HUES48 (cell line): ENCODE measurements around the gene CLSTN1.

Experiments
- H3K27ac ChIP-seq: one replicate; pipeline ENCODE4 v1.7.0; 2013; ENCODE audit warnings: low read depth, low read length, inconsistent platforms
- H3K27me3 ChIP-seq: 2 replicates; pipeline ENCODE4 v1.6.1; 2013; ENCODE audit warnings: mild to moderate bottlenecking, low read length; ENCODE audit not compliant: control insufficient read depth, insufficient read depth
- H3K36me3 ChIP-seq: 2 replicates; pipeline ENCODE4 v1.6.1; 2013; ENCODE audit warnings: low read length; ENCODE audit not compliant: control insufficient read depth, insufficient read depth
- H3K4me1 ChIP-seq: 2 replicates; pipeline ENCODE4 v1.6.1; 2013; ENCODE audit warnings: mild to moderate bottlenecking, low read length; ENCODE audit not compliant: control insufficient read depth, insufficient read depth
- H3K4me3 ChIP-seq: 2 replicates; pipeline ENCODE4 v1.5.1; 2013; ENCODE audit warnings: mild to moderate bottlenecking, low read depth, low read length
- H3K9ac ChIP-seq: 2 replicates; pipeline ENCODE4 v1.6.1; 2013; ENCODE audit warnings: mild to moderate bottlenecking, low read depth, low read length, moderate library complexity
- H3K9me3 ChIP-seq: 2 replicates; pipeline ENCODE4 v1.6.1; 2013; ENCODE audit warnings: low read length; ENCODE audit not compliant: control insufficient read depth, insufficient read depth

Gene CLSTN1

DNA sequence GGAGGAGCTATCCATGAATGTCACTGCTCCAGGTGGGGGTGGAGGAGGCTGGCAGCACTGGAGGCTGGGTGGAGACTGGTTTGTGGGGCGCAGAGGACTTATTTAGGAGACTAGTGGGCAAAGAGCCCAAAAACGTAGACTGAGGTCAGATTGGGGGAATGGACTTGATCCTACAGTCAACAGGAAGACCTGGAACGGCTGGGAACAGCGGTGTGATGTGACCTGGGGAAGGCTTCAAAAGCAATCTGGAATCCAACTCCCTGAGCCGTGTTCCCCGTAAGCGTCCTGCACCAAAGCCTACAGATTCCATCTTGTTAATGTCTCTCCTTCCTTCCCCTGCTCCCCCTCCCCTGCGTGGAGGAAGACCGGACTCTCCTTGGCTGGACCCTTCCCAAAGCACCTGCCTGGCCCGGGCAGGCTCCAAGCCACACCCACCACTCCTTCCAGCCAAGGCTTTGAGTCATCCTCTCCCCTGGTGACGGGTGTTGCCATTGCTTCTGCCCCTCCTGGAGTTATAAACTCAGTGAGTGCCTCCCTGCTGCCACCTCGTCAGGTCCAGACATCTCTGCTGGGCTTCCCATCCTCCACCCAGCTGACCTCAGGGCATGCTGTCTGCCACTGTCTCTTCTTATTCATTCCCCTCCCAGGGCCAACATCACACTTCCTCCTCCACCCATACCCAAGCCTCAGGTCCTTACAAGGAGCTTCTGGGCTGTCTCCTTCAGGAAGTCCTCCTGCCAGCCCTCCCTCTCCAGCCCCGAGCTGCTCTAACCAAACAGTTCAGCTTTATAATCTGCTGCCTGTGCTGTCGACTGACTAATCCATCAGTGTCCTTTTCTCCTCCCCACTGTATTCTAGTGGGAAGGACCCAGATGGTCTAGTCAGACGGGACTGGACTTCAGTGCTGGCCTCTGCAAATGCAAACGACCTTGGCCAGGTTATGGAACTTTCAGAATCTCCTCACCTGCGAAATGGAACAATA lies 1.6 kb upstream of the CLSTN1 start:
- Histone ChIP-seq H3K4me3 (peak overlapping the region; percentile 71; the same call in 1 of the 2 replicates), H3K27me3 (peaks cover 29% of the 10 kb centered on the region), H3K36me3 (no peaks in the 10 kb centered on the region), H3K4me1 (peaks cover 24% of the 10 kb centered on the region), H3K9me3 (no peaks in the 10 kb centered on the region), H3K27ac (peak overlapping the region; percentile 21), H3K9ac (no peak overlapping the region)

DNA sequence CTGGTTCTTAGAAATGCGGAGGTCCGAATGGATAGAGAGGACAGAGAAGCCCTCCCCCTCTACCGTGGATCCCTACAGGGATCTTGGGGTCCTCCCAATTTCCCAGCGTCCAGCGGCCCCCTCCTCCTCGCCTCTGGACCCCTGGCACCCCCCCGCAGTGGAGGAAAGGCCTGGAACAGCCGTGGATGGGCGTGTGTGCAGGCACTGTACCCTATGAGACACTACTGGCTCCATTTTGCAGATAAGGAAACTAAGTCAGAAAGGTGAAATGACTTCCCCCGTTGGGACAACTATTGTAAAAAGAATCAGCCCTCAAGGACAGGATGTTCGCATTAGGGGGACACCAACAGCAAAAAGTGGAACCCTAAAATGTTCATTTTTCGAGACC lies 931 bp upstream of the CLSTN1 start:
- Histone ChIP-seq H3K36me3 (no peaks in the 10 kb centered on the region), H3K27me3 (peaks cover 29% of the 10 kb centered on the region), H3K9me3 (no peaks in the 10 kb centered on the region), H3K4me1 (peaks cover 24% of the 10 kb centered on the region), H3K9ac (no peak overlapping the region), H3K4me3 (peak overlapping the region; percentile 71), H3K27ac (no peak overlapping the region)

DNA sequence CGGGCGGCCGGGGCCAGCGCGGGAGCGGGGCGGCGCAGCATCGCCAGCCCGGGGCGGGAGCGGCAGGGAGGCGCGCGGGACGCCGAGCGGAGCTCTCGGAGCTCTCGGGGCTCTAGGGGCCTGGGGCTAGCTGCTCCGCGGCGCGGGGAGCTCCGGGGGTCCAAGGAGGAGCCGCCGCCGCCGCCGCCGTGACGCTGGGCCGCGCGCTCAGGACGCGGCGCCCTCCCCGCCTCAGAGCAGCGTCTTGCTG lies 147 bp downstream of the CLSTN1 start:
- Histone ChIP-seq H3K9ac (peak overlapping the region; percentile 72; the same call in 1 of the 2 replicates), H3K9me3 (no peaks in the 10 kb centered on the region), H3K36me3 (no peaks in the 10 kb centered on the region), H3K4me3 (peak overlapping the region; percentile 92), H3K4me1 (peaks cover 24% of the 10 kb centered on the region), H3K27me3 (peaks cover 29% of the 10 kb centered on the region), H3K27ac (peak overlapping the region; percentile 87)

DNA sequence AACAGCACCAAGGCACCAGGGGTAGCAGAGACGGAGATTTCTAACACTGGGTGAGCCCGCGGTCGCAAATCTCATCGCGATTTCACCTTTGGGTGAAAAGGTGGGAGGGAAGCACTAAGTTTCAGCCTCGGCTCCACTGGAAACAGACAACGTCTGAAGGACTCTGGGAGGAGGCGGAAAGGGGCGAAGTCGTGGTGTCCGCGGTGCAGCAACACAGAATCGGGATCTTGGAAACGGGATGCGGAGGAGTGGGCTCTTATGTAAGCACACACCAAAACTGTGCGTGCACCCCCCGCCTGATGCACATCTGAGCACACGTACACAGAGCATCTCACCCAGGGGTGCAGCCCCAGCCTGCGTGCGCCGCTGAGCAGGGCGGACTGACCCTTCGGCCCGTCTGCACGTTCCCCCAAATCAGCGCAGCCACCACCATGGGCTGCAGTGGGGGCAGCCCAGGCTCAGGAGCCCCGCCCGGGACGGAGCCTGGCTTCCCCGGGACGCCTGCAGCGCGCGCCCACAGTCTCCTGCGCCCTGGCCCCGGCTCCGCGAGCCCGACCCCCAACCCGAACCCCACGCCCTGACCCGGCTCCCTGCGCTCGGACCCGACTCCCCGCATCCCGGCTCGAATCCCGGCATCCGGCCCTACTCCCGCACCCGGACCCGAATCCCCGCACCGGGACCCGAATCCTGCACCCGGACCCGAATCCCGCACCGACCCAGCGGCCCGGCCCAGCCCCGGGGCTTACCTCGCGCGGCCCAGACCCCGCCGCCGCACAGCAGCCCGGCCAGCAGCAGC lies 670 bp downstream of the CLSTN1 start:
- Histone ChIP-seq H3K36me3 (no peaks in the 10 kb centered on the region), H3K4me3 (peak overlapping the region; percentile 92), H3K9ac (peak overlapping the region; percentile 72), H3K9me3 (no peaks in the 10 kb centered on the region), H3K27ac (peak overlapping the region; percentile 87), H3K4me1 (peaks cover 24% of the 10 kb centered on the region), H3K27me3 (peaks cover 29% of the 10 kb centered on the region)

DNA sequence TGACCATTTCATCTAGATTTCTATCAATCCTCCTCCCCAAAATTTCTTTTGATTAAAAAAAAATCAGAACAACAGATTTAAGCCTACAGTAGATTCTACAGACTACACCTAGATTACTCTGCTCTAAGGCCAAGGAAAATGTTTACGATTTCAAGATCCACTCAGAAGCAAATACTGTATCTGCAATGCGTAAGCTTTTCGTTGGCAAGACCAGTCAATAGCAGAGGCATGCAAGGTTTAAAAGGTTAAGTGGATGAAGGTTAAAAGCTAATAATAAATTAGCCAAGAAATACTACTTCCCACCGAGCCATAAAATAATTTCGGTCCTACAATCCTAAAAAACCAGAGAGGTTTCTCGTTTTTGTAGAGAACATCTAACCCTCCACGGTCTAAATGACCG lies 1.3 kb downstream of the CLSTN1 start:
- Histone ChIP-seq H3K27me3 (peaks cover 29% of the 10 kb centered on the region), H3K27ac (no peak overlapping the region), H3K4me1 (peaks cover 24% of the 10 kb centered on the region), H3K9me3 (no peaks in the 10 kb centered on the region), H3K9ac (peak overlapping the region; percentile 72), H3K4me3 (peak overlapping the region; percentile 92), H3K36me3 (no peaks in the 10 kb centered on the region)

DNA sequence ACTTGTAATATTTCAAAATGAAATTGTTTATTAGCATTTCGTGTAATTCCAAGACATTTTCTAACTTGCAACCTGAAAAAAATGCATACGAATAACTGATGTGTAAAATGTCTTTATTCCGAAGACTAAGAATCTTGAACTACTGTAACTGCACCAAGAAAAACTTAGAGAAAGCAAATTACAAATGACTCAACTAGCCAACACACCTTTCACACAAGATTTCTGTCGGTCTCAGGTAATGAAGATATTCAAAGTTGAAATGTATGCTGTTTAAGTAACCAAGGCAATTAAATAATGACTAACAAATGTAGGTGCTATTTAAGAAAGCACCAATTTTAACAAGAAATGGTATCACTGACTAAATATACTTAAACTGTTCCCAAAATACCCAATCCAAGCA lies 2.1 kb downstream of the CLSTN1 start:
- no peak overlapping the region for H3K27ac ChIP-seq
- peaks cover 27% of the 10 kb centered on the region for H3K4me1 ChIP-seq
- H3K9ac ChIP-seq, result no peak overlapping the region

DNA sequence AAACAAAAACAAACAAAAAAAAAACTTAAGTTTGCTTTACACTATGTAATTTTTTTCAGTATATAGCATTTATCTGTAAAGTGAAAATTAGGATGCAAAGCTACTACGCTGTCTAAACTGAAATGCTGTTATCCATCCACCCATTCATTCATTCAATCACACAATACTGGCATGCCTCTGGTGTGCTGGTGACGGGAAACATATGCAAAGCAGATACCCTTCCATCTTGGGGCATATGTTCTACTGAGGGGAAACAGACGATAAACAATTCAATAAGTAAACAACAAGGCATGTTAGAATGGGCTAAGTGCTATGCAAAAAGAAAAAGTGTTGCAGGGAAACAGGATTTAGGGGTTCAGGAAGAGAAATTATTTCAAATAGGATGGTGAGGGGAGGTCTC lies 3.2 kb downstream of the CLSTN1 start:
- H3K4me3 ChIP-seq, result no peak overlapping the region
- no peak overlapping the region for H3K27ac ChIP-seq
- H3K27me3 ChIP-seq, result peaks cover 17% of the 10 kb centered on the region
- H3K9me3 ChIP-seq, result no peaks in the 10 kb centered on the region
- H3K4me1 ChIP-seq, result peaks cover 21% of the 10 kb centered on the region
- H3K36me3 ChIP-seq, result no peaks in the 10 kb centered on the region
- H3K9ac ChIP-seq, result no peak overlapping the region

More for the DNA sequence above, 2.1 kb downstream of the CLSTN1 start:
- H3K36me3 ChIP-seq, result no peaks in the 10 kb centered on the region
- peak overlapping the region; percentile 92 for H3K4me3 ChIP-seq
- no peaks in the 10 kb centered on the region for H3K9me3 ChIP-seq
- H3K27me3 ChIP-seq, result peaks cover 29% of the 10 kb centered on the region

DNA sequence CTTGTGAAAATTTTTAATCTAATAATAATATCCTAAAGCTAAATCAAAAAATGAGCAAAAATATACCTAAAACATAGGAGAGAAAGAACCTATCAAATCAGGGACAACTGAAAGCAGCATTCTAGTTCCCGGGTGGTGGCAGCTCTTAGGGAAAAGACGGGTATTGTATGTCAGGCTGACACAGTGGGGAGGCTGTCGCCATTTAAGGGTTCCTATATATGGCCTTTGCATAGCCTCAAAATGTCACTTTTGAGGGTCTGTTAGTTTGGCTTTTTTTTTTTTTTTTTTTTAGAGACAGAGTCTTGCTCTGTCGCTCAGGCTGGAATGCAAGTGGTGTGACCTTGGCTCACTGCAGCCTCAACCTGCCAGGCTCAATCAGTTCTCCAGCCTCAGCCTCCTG lies 6.0 kb downstream of the CLSTN1 start:
- no peak overlapping the region for H3K27ac ChIP-seq
- no peaks in the 10 kb centered on the region for H3K36me3 ChIP-seq
- no peaks in the 10 kb centered on the region for H3K9me3 ChIP-seq
- no peak overlapping the region for H3K4me3 ChIP-seq
- H3K4me1 ChIP-seq, result peaks cover 14% of the 10 kb centered on the region
- peaks cover 5% of the 10 kb centered on the region; the same call in 1 of the 2 replicates for H3K27me3 ChIP-seq
- no peak overlapping the region for H3K9ac ChIP-seq

DNA sequence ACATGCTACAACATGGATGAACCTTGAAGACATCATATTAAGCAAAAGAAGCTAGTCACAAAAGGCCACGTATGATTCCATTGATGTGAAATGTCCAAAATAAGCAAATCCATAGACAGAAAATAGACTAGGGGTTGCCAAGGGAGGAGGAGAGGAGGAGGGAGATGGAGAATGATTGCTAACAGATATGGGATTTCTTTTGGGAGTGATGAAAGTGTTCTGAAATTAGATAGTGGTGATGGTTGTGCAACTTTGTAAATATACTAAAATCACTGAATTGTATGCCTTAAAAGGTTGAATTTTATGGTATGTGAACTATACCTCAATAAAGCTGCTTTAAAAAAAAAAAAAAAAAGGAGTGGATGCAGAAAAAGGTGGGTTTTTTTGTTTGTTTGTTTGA lies 7.6 kb downstream of the CLSTN1 start:
- no peak overlapping the region for H3K9ac ChIP-seq
- H3K4me3 ChIP-seq, result no peak overlapping the region
- H3K4me1 ChIP-seq, result peaks cover 3% of the 10 kb centered on the region; the same call in 1 of the 2 replicates
- no peaks in the 10 kb centered on the region for H3K27me3 ChIP-seq
- H3K36me3 ChIP-seq, result no peaks in the 10 kb centered on the region
- no peaks in the 10 kb centered on the region for H3K9me3 ChIP-seq
- no peak overlapping the region for H3K27ac ChIP-seq

DNA sequence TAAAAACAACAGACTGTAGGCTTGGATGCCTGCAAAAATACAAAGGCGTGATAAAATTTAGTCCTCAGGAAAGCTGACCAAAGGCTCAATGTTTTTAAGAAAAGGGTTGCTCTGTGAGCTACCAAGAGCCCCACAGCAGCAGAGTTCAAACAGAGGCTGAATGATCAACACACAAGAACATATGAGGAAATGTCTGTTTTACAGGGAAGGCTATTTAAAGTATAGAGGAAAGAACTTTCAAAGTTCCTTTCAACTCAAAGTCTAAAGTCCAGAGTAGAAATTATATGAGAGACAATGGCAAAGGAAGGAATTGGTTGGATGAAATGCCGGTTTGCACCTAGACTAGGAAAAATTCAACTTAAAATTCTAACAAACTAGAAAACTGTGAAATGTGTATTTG lies 8.6 kb downstream of the CLSTN1 start:
- no peak overlapping the region for H3K27ac ChIP-seq
- H3K9ac ChIP-seq, result no peak overlapping the region

DNA sequence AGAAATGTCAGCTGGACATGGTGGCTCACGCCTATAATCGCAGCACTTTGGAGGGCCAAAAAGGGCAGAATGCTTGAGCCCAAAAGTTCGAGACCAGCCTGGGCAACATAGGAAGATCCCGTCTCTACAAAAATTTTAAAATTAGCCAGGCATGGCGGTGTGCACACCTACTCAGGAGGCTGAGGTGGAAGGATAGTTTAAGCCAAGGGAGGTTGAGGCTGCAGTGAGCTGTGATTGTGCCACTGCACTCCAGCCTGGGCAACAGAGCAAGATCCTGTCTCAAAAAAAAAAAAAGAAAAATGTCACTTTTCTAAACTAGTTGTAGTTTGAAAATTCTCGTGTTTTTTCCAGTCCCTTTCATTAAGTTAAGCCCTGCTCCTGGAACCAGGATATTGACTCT lies 9.1 kb downstream of the CLSTN1 start:
- H3K27ac ChIP-seq, result no peak overlapping the region
- no peak overlapping the region for H3K9ac ChIP-seq

More for the DNA sequence above, 8.6 kb downstream of the CLSTN1 start:
- peaks cover 3% of the 10 kb centered on the region; the same call in 1 of the 2 replicates for H3K4me1 ChIP-seq
- no peaks in the 10 kb centered on the region for H3K9me3 ChIP-seq
- no peaks in the 10 kb centered on the region for H3K36me3 ChIP-seq
- no peaks in the 10 kb centered on the region for H3K27me3 ChIP-seq
- H3K4me3 ChIP-seq, result no peak overlapping the region

More for the DNA sequence above, 9.1 kb downstream of the CLSTN1 start:
- H3K36me3 ChIP-seq, result no peaks in the 10 kb centered on the region
- no peak overlapping the region for H3K4me3 ChIP-seq
- H3K9me3 ChIP-seq, result no peaks in the 10 kb centered on the region
- H3K4me1 ChIP-seq, result peaks cover 3% of the 10 kb centered on the region; the same call in 1 of the 2 replicates
- H3K27me3 ChIP-seq, result no peaks in the 10 kb centered on the region
